NCI-H1694 (cell line): Measurements from ENCODE around the gene IBTK.
A peak's percentile ranks its signal among the peaks of the same experiment; 100 is the strongest.
"Not testable (repeated sequence)": the region's sequence is repeated elsewhere in the genome, so short reads cannot be mapped to it uniquely, and the experiment has no call there.

Source experiments
- DNase-seq: peaks from one replicate; lab custom pipeline; 2025; lab: John Stamatoyannopoulos, UW

IBTK gene

GRCh38 chr6:82176616-82177015 is 70.9 kb downstream of the IBTK start:
- DNase-seq: no peak

- DNase-seq: no peak
Observed at GRCh38 chr6:82172594-82172993, 75.0 kb downstream of the IBTK start.

DNA sequence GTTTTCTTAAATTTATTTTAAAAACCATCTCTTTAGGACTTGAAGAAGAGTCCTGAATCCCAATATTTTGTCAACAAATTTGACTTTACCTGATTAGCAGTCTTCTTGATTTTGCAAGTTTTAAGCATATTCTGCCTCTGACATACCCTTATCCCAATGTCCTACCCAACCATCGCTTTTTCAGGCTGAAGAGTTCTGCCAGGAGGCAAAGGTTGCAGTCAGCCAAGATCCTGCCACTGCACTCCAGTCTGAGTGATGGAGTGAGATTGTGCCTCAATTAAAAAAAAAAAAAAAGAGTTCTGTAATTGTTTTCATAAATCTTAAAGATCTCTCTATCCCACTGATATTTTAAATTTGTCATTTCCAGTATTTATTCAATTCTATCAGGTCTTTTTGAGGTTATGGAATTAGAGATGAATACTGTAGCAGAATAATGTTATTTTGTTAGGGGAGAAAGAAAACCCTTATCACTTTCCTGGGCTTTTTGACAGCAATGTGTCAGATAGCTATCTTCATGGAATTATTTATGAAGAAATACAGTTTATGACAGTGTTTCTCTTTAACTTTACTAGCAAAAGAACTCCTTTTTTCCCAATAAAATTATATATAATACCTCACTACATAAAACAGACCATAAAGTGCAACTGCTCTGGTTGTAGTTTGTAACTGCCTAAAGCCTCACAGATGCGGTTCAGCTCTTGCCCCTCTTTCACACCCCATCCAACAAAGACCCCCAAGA is 78.2 kb downstream of the IBTK start:
- DNase-seq: no peak

- DNase-seq: no peak
Observed at GRCh38 chr6:82166493-82166892, 81.1 kb downstream of the IBTK start.

DNA sequence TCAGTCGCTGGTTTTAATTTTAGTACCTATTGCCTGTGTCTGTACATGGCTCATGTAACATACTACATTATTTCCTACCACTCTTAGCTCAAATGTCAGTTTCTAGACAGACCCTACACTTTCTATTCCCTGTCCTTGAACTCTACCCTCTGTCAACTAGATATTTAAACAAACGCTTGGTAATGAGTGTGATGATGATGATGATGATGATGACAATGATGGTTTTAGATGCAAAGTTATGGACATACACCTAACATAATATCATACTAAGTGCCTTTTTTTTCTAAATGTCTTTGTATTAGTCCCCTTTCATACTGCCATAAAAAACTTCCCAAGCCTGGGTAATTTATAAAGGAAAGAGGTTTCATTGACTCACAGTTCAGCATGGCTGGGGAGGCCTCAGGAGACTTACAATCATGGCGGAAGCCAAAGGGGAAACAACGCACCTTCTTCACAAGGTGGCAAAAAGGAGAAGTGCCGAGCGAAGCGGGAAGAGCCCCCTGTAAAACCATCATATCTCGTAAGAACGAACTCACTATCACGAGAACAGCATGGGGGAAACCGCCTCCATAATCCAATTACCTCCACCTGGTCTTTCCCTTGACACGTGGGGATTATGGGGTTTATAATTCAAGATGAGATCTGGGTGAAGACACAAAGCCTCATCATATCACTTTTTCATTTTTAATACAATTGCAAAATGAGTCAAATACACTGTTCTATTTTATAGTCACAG is 87.1 kb downstream of the IBTK start:
- no peak for DNase-seq

DNA sequence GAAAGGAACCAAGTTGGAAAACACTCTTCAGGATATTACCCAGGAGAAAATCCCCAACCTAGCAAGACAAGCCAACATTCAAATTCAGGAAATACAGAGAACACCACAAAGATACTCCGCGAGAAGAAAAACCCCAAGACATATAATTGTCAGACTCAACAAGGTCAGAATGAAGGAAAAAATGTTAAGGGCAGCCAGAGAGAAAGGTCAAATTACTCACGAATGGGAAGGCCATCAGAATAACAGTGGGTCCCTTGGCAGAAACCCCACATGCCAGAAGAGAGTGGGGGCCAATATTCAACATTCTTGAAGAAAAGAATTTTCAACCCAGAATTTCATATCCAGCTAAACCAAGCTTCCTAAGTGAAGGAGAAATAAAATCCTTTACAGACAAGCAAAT is 94.8 kb downstream of the IBTK start:
- not testable (repeated sequence) for DNase-seq

- not testable (repeated sequence) for DNase-seq
Observed at GRCh38 chr6:82151147-82151546, 96.4 kb downstream of the IBTK start.

DNA sequence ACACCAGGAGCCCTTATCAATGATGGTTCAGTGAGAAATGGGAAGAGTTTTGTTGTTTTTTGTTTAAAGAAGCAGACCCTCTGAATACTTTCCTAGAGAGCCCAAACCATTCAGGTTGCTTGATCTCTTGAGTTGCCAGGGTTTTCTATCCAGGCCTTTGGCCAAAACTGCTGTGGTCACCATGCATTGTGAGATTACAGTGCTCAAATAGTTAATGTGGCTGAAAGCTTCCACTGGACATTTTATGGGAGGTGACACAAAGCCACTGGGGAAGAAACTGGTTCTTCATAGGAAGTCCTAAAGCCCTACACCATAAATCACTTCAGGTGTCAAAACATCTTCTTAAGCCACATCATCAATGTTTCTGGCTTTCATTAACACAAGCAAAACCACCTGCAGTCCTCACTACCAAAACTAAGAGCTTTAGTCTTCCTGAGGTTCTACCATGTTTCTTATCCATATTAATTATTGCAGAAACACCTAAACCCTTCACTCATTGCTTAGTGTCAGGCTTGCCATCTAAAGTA is 101.6 kb downstream of the IBTK start:
- no peak for DNase-seq

- DNase-seq: peak; percentile 86
Observed at GRCh38 chr6:82144852-82145340, 102.6 kb downstream of the IBTK start.

DNA sequence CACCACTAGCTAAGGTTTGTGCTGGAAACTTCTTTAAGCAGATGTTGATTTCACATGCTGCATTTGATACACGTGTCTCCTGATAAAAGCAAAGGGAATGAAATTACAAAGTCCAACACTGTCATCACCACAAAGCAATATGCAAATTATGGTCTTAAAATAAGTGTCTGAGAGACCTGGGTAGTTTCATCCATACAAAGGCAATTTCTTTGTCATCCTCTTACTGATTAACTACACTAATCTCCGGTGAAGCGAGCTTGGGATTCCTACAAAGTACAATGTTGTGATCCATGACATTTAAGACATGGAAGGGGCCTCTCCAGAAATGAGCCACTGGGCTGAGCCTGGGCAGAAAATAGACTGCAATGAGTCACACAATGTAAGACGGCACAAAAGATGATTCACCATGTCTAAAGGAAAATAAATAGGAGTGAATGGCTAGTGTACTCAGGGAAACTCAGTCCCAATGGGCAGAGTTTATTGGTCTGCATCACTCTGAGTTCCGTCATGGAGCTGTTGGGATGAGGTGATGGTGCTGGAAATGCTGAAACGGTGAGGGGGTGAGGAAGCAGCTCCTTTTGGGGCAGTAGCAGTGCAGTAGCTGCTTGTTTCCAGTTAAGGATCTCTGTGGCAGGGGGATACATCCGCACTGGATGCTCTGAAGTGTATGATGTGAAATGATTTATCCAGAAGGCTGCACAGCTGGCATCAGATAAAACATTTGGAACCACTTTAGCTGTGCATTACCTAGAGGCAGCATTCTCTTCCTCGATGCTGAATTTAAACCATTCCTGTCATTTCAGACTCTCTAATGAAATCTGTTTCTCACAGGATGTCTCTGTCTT is 103.3 kb downstream of the IBTK start:
- DNase-seq: peak; percentile 65

DNA sequence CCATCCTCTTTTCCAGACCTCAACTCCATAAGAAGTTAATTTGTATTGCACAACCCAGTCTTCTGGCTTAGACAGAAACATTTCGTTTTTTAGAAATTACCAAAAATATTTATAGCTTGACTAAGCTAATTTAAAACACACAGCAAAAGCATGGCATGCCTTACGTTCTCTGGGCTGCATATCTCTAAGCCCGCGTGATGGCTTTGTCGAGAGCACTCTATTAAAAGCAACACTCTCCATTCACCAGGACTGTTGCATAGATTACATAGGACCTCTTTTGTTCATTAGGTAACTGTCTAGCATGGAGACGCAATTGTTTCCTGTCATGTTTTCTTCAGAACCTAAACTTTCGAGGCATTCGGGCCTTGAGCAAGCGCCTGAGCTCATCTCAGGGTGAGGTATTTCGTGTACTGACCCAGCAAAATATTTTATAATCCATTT is 104.5 kb downstream of the IBTK start:
- DNase-seq: no peak

DNA sequence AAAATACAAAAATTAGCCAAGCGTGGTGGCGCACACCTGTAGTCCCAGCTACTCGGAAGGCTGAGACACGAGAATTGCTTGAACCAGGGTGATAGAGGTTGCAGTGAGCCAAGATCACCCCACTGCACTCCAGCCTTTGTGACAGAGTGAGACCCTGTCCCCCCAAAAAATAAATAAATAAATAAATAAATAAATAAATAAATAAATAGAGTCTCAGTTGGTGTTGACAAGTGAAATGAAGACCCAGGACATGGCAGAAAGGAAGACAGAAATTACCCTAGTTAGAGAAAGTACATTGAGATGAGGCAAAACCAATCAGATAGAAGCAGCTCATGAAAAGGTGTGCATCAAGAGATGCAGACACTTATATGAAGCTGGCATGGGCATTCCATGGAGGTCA is 105.0 kb downstream of the IBTK start:
- DNase-seq: no peak

DNA sequence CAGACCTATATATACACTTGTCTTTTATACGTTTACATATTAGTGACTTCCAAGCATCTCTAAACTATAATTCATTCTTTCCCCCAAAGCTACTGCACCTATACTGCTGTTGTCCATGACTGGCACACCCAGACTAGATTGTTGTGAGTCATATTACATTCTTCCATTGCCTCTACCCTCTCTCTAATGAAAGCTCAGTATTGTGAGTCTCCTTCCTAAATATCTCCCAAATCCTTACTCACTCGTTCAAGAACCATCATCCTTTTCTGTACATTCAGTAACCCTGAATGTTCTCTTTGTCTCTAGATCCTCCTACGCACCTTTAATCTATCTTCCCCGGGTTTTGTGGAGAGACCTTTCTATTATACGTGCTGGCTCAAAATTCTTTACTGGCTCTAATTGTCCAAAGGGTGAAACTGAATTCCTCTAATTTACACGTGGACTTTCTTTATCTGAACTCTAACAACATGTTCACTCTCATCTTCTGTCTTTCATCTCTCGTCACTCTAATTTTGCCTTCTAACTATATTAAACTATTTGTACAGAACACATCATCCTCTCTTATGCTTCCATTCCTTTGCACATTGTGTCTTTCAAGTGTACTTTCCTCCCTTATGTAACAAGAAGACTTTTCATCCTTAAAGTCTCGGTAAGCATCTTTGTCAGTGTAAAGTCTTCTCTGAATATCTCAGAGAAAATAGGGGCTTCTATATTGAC is 109.3 kb downstream of the IBTK start:
- no peak for DNase-seq

DNA sequence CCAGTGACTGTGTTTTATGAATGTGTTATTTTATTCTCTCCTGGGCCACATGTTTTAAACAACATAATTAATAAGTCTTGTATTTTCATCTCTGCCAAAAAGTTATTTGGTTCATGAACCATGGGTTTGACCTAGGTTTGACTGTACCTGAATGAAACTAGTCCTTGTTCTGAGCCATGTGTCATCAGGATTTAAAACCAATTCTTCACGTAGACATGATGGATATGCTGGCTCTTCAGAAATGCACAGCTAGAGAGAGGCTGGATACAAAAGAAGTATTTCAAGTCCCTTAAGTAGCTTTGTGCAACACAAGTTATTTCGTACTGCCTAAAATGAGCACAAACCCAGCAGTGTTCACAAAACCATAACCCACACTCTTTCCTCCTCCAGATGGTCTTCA is 116.1 kb downstream of the IBTK start:
- no peak for DNase-seq

DNA sequence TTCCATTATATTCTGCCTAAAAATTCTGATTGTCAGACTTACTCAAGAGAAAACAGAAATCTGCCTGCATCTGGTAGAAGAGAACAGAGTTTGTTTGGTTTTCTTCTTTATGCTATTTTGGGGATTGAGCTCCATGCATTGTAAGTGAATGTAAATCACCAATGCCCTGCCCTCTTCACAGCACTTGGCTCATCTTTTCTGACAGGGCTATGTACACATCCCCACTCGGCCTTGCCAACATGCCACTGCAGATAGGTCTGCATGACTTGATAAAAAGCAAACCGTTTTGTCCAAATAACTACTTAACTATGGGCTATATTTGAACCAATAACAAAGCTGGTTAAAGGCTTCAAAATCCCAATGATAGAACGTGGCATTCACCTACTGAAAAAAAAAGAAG is 117.7 kb downstream of the IBTK start:
- no peak for DNase-seq

DNA sequence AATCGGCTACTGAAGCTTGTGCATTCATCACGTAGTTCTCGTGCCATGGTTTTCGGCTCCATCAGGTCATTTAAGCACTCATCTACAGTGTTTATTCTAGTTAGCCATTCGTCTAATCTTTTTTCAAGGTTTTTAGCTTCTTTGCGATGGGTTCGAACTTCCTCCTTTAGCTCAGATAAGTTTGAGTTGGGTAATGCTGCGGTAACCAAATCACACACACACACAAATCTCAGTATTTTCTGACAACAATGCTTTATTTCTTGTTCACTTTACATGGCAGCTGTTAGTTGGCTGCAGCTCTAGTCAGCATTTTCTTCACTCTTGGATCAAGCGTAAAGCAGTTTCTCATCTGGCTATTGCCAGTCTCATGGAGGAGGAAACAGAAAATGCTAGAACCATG is 118.6 kb downstream of the IBTK start:
- DNase-seq: not testable (repeated sequence)

DNA sequence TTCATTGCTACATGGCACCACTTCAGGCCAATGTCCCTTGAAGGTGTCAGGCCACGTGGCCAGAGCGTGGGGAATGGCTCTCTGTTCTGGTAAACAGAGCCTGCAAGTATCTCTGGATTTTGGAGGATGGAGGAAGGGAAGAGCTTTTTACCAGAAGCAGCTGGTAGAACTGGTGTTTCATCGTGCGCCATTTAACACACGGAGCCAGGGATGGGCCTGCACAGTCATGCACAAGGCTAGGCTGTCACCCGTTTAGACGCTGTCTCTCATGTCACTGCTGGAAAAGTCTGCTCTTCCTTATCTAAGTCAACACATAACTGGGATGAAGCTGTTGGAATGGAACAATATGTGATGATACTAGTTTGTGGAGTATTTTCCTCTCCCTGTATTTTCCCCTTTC is 123.9 kb downstream of the IBTK start:
- DNase-seq: no peak
